ENCODE data around the gene RAI1. TPM values are rescaled to one million over a fixed set of nuclear protein-coding genes. Genes with fewer than 3 reads are reported as not detected.

RAI1 gene
- total and polyA plus RNA-seq, 2 of the 13 experiments (the other 11 are each of a cell fraction or from before 2014, with no cell fraction given) = 3.4 to 5.2 TPM

GRCh38 chr17:17835415-17836249 is 154.4 kb downstream of the RAI1 start (continued):
- TF ChIP-seq CCAR2 (optimal IDR thresholded peaks at IDR 0.05; ENCODE audit: low read depth, low read length) (no peak), STAG1 (CRISPR knock-in tag; IDR thresholded peaks at IDR 0.05) (no peak), U2AF2 (IDR thresholded peaks at IDR 0.05; ENCODE audit: low read depth, low read length) (no peak), ZNF788 (CRISPR knock-in tag; IDR thresholded peaks at IDR 0.05; ENCODE audit: borderline replicate concordance) (no peak), ZNF430 (CRISPR knock-in tag; IDR thresholded peaks at IDR 0.05) (no peak), ZNF660 (CRISPR knock-in tag; IDR thresholded peaks at IDR 0.05; ENCODE audit: borderline replicate concordance, low read depth) (no peak), E2F2 (CRISPR knock-in tag; IDR thresholded peaks at IDR 0.05; ENCODE audit: borderline replicate concordance) (no peak), MBNL3 (CRISPR knock-in tag; conservative IDR thresholded peaks at IDR 0.05) (no peak), KDM5A (IDR thresholded peaks at IDR 0.05; ENCODE audit: borderline replicate concordance, low read length) (no peak), TFDP1 (CRISPR knock-in tag; IDR thresholded peaks at IDR 0.05; ENCODE audit: borderline replicate concordance) (peak; percentile 95; the same call in 1 of the 2 replicates), KAT8 (CRISPR knock-in tag; IDR thresholded peaks at IDR 0.05) (no peak; the same call in 1 of the 2 replicates), ZMYM3 (CRISPR knock-in tag; IDR thresholded peaks at IDR 0.05) (no peak), ZBTB7A (CRISPR knock-in tag; IDR thresholded peaks at IDR 0.05) (no peak), ZNF501 (CRISPR knock-in tag; IDR thresholded peaks at IDR 0.05) (peak; percentile 91), PCBP2 (optimal IDR thresholded peaks at IDR 0.05; ENCODE audit: low read depth, low read length, poor library complexity, severe bottlenecking) (no peak), RFX3 (CRISPR knock-in tag; IDR thresholded peaks at IDR 0.05) (no peak), ZNF232 (CRISPR knock-in tag; IDR thresholded peaks at IDR 0.05; ENCODE audit: borderline replicate concordance) (no peak), PITX1 (CRISPR knock-in tag; IDR thresholded peaks at IDR 0.05) (no peak), ZNF350 (CRISPR knock-in tag; IDR thresholded peaks at IDR 0.05; ENCODE audit: borderline replicate concordance, low read depth) (0 out of 2 replicates have a peak, but pooled peaks have one; percentile 34), HOXA5 (CRISPR knock-in tag; IDR thresholded peaks at IDR 0.05) (no peak), ZNF34 (CRISPR knock-in tag; IDR thresholded peaks at IDR 0.05; ENCODE audit: borderline replicate concordance) (no peak), HINFP (CRISPR knock-in tag; IDR thresholded peaks at IDR 0.05; ENCODE audit: low read depth) (no peak)
- TF ChIP-seq, protein P1, sequence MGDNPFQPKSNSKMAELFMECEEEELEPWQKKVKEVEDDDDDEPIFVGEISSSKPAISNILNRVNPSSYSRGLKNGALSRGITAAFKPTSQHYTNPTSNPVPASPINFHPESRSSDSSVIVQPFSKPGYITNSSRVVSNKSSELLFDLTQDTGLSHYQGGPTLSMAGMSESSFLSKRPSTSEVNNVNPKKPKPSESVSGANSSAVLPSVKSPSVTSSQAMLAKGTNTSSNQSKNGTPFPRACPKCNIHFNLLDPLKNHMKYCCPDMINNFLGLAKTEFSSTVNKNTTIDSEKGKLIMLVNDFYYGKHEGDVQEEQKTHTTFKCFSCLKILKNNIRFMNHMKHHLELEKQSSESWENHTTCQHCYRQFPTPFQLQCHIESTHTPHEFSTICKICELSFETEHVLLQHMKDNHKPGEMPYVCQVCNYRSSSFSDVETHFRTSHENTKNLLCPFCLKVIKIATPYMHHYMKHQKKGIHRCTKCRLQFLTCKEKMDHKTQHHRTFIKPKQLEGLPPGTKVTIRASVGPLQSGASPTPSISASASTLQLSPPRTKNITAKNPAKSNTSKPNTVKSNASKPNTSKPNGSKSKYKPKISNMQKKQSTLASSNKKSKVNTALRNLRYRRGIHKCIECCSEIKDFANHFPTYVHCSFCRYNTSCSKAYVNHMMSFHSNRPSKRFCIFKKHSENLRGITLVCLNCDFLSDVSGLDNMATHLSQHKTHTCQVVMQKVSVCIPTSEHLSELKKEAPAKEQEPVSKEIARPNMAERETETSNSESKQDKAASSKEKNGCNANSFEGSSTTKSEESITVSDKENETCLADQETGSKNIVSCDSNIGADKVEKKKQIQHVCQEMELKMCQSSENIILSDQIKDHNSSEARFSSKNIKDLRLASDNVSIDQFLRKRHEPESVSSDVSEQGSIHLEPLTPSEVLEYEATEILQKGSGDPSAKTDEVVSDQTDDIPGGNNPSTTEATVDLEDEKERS (CRISPR knock-in tag; IDR thresholded peaks at IDR 0.05) = no peak

All from HepG2 (cell line).